KMS-11 (cell line): ENCODE data around the gene TMEM219.

Source experiments
- H2AFZ ChIP-seq: fragments of 200-600 bp; sonication (generic); 2 replicates; pipeline ENCODE4 v1.6.1; 2016; ENCODE audit warnings: antibody characterized with exemption, mixed run types, low read depth
- H3K27ac ChIP-seq: fragments of 200-600 bp; sonication (generic); 2 replicates; pipeline ENCODE4 v1.6.1; 2016; ENCODE audit warnings: mild to moderate bottlenecking, mixed run types
- H3K27me3 ChIP-seq: fragments of 200-600 bp; sonication (generic); 2 replicates; pipeline ENCODE4 v1.6.1; 2017; ENCODE audit warnings: mild to moderate bottlenecking, low read depth, mixed run types, moderate library complexity; ENCODE audit not compliant: insufficient read depth
- H3K36me3 ChIP-seq: fragments of 200-600 bp; sonication (generic); 2 replicates; pipeline ENCODE4 v1.6.1; 2017; ENCODE audit warnings: mild to moderate bottlenecking, mixed run types; ENCODE audit not compliant: insufficient read depth
- H3K4me1 ChIP-seq: fragments of 200-600 bp; sonication (generic); 2 replicates; pipeline ENCODE4 v1.6.1; 2016; ENCODE audit warnings: mild to moderate bottlenecking, low read depth, mixed run types; ENCODE audit not compliant: poor library complexity, severe bottlenecking
- H3K4me2 ChIP-seq: fragments of 200-600 bp; sonication (generic); 2 replicates; pipeline ENCODE4 v1.7.0; 2016; ENCODE audit warnings: mild to moderate bottlenecking, mixed run types
- H3K4me3 ChIP-seq: fragments of 200-600 bp; sonication (generic); IDR thresholded peaks from 2 replicates; pipeline ENCODE4 v1.6.1; 2017; ENCODE audit warnings: low read depth, low read length, mixed read lengths; ENCODE audit not compliant: insufficient read depth
- H3K79me2 ChIP-seq: fragments of 200-600 bp; sonication (generic); 2 replicates; pipeline ENCODE4 v1.6.1; 2016; ENCODE audit warnings: low read depth, mixed run types; ENCODE audit not compliant: insufficient read depth
- H3K9ac ChIP-seq: fragments of 200-600 bp; sonication (generic); 2 replicates; pipeline ENCODE4 v1.6.1; 2016; ENCODE audit warnings: mild to moderate bottlenecking, mixed run types
- H4K20me1 ChIP-seq: fragments of 200-600 bp; sonication (generic); 2 replicates; pipeline ENCODE4 v1.6.1; 2016; ENCODE audit warnings: mild to moderate bottlenecking, mixed run types; ENCODE audit not compliant: insufficient read depth
- CTCF ChIP-seq: fragments of 200-600 bp; sonication (generic); conservative IDR thresholded peaks from 2 replicates; pipeline ENCODE4 v1.6.1; 2017; ENCODE audit warnings: low read depth, mild to moderate bottlenecking, antibody characterized with exemption, low read length, moderate library complexity, mixed read lengths

The TMEM219 gene

GRCh38 chr16:29992344-29992967 lies 30.6 kb downstream of the TMEM219 start:
- Histone ChIP-seq H4K20me1 (no peaks in the 10 kb centered on the region), H3K27ac (no peak overlapping the region), H3K79me2 (peaks cover 9% of the 10 kb centered on the region; the same call in 1 of the 2 replicates), H3K4me1 (peaks cover 17% of the 10 kb centered on the region), H2AFZ (no peak overlapping the region), H3K9ac (no peak overlapping the region), H3K4me2 (no peak overlapping the region), H3K27me3 (no peaks in the 10 kb centered on the region), H3K4me3 (no peak overlapping the region), H3K36me3 (no peaks in the 10 kb centered on the region)
- TF ChIP-seq CTCF: no peak

- Histone ChIP-seq H3K27me3 (no peaks in the 10 kb centered on the region), H3K9ac (no peak overlapping the region), H3K4me2 (no peak overlapping the region), H3K27ac (no peak overlapping the region), H2AFZ (no peak overlapping the region), H3K79me2 (peaks cover 10% of the 10 kb centered on the region; the same call in 1 of the 2 replicates), H4K20me1 (no peaks in the 10 kb centered on the region), H3K4me3 (no peak overlapping the region), H3K4me1 (peaks cover 17% of the 10 kb centered on the region), H3K36me3 (no peaks in the 10 kb centered on the region)
- TF ChIP-seq CTCF: no peak
Measured at GRCh38 chr16:29993191-29993902, 31.5 kb downstream of the TMEM219 start.

- Histone ChIP-seq H2AFZ (no peak overlapping the region), H4K20me1 (no peaks in the 10 kb centered on the region), H3K4me3 (no peak overlapping the region), H3K4me1 (peaks cover 17% of the 10 kb centered on the region), H3K27me3 (no peaks in the 10 kb centered on the region), H3K27ac (peak overlapping the region; percentile 100; the same call in 1 of the 2 replicates), H3K79me2 (peaks cover 10% of the 10 kb centered on the region; the same call in 1 of the 2 replicates), H3K36me3 (no peaks in the 10 kb centered on the region), H3K4me2 (peak overlapping the region; percentile 93), H3K9ac (peak overlapping the region; percentile 100; the same call in 1 of the 2 replicates)
- TF ChIP-seq CTCF: no peak
Measured at GRCh38 chr16:29993903-29994599, 32.2 kb downstream of the TMEM219 start.

DNA sequence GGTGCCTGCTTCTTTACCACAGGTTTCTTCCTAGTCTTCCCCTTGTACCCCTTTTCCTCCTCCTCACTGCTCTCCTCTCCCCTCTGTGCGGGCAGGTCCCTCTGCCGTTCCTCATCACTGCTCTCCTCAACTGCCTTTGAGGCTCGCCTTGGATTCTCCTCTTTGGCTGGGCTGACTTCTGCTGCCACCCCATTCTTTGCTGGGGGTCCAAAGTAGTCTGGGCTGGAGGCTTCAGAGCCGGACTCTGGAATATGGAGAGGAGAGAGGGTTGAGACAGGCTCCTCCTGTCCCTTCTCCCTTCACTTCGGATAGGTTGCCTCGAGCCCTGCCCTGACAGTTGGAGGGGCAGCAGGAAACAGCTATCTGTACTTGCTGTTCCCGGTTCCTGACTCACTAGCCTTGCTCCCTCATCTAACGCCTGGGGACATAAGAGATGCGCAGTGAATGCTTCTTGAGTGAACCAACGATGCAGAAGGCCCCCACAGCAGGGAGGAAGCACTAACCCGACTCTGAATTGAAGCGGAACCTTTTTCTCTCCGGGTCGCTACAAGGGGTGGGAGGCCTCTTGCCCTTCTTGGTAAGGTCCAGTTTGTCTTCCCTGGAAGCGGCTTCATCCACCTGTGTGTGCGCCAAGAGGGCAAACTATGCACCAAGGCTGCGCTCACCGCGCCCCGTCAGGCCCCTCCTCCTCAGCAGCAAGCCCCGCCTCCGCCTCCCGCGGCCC lies 32.9 kb downstream of the TMEM219 start:
- H2AFZ ChIP-seq: peak overlapping the region; percentile 95
- H3K27me3 ChIP-seq: no peaks in the 10 kb centered on the region
- H3K27ac ChIP-seq: peak overlapping the region; percentile 100
- no peaks in the 10 kb centered on the region for H4K20me1 ChIP-seq
- TF ChIP-seq CTCF: no peak
- H3K9ac ChIP-seq: peak overlapping the region; percentile 100
- H3K4me2 ChIP-seq: peak overlapping the region; percentile 93
- no peaks in the 10 kb centered on the region for H3K36me3 ChIP-seq
- H3K79me2 ChIP-seq: peaks cover 10% of the 10 kb centered on the region; the same call in 1 of the 2 replicates
- H3K4me3 ChIP-seq: peak overlapping the region; percentile 9
- H3K4me1 ChIP-seq: peaks cover 17% of the 10 kb centered on the region
